ENCODE measurements around the gene MYH15.

GRCh38 chr3:108334701-108335100 is 175.7 kb downstream of the MYH15 start:
- TF ChIP-seq CTCF (IDR thresholded peaks at IDR 0.05) = no peak
- no peak for TF ChIP-seq EP300 (IDR thresholded peaks at IDR 0.05)
